A673 (cell line): Measurements from ENCODE around the gene ELMOD3. TPM values are rescaled to one million over a fixed set of nuclear protein-coding genes. Genes with fewer than 3 reads are reported as not detected.

Experiments used
- BruUV-seq: library from RNA; stranded (reverse); fragments of 400-500 nt; replicated peaks from 2 replicates; lab custom pipeline; 2021; lab: Mats Ljungman, UMichigan
- CTCF ChIA-PET: fragments of 300-600 bp; sonication (Branson Sonifier 250); formaldehyde crosslinking; loops from one replicate; lab custom pipeline; 2022; ENCODE audit warnings: antibody characterized with exemption; lab: Charles Lee
- POLR2A ChIA-PET: fragments of 300-600 bp; sonication (Branson Sonifier 250); formaldehyde crosslinking; loops from one replicate; lab custom pipeline; 2022; ENCODE audit warnings: antibody characterized with exemption; ENCODE audit not compliant: low non-redundant PET; lab: Charles Lee
- DNase-seq: peaks from one replicate; pipeline ENCODE4 v3.0.0-alpha.2; 2015; ENCODE audit warnings: low spot score
- H3K27ac ChIP-seq: fragments of 200-600 bp; sonication (generic); 2 replicates; pipeline ENCODE4 v1.5.1; 2016; ENCODE audit warnings: mixed run types, low read depth, mild to moderate bottlenecking, mixed read lengths, antibody characterized with exemption, low read length; ENCODE audit not compliant: poor library complexity, severe bottlenecking
- H3K27me3 ChIP-seq: fragments of 200-600 bp; sonication (generic); replicated peaks from 2 replicates; pipeline ENCODE4 v1.6.1; 2017; ENCODE audit warnings: mixed run types, low read depth, mild to moderate bottlenecking, mixed read lengths, antibody characterized with exemption, low read length; ENCODE audit not compliant: insufficient read depth, poor library complexity
- H3K36me3 ChIP-seq: fragments of 200-600 bp; sonication (generic); 2 replicates; pipeline ENCODE4 v1.6.1; 2016; ENCODE audit warnings: mixed run types, mild to moderate bottlenecking, mixed read lengths, antibody characterized with exemption, low read length; ENCODE audit not compliant: insufficient read depth, poor library complexity, severe bottlenecking
- H3K4me1 ChIP-seq: fragments of 200-600 bp; sonication (generic); 2 replicates; pipeline ENCODE4 v1.6.1; 2017; ENCODE audit warnings: mixed run types, mild to moderate bottlenecking, mixed read lengths, antibody characterized with exemption, low read length; ENCODE audit not compliant: insufficient read depth, poor library complexity, severe bottlenecking
- H3K4me3 ChIP-seq: fragments of 200-600 bp; sonication (generic); 2 replicates; pipeline ENCODE4 v1.5.1; 2016; ENCODE audit warnings: low read depth, mixed run types, mild to moderate bottlenecking, mixed read lengths, low read length; ENCODE audit not compliant: poor library complexity, severe bottlenecking
- H3K9me3 ChIP-seq: fragments of 200-600 bp; sonication (generic); 2 replicates; pipeline ENCODE4 v1.6.1; 2016; ENCODE audit warnings: mixed run types, low read depth, mild to moderate bottlenecking, mixed read lengths, antibody characterized with exemption, low read length; ENCODE audit not compliant: poor library complexity, severe bottlenecking
- CTCF ChIP-seq: fragments of 300-800, 200-600 bp; sonication (generic); conservative IDR thresholded peaks from 2 replicates; pipeline ENCODE4 v1.5.1; 2017; ENCODE audit warnings: low read depth, mild to moderate bottlenecking, antibody characterized with exemption, low read length, moderate library complexity, mixed read lengths
- EZH2 ChIP-seq: fragments of 200-600 bp; sonication (generic); IDR thresholded peaks from 2 replicates; pipeline ENCODE4 v1.6.1; 2017; ENCODE audit warnings: borderline replicate concordance, low read depth, mild to moderate bottlenecking, mixed read lengths, antibody characterized with exemption, low read length; ENCODE audit not compliant: poor library complexity, severe bottlenecking
- intact Hi-C: fragments of 100-400 bp; cut with micrococcal nuclease; formaldehyde crosslinking; loops from one replicate; pipeline ENCODE4 v1.10.0; 2022; ENCODE audit not compliant: unreplicated experiment
- total RNA-seq: library from RNA; stranded (reverse); gene quantifications from 2 replicates; pipeline ENCODE4 v1.2.3, GENCODE V29; 2021

The ELMOD3 gene
- total RNA-seq, 1 experiment from 2014 or later = 13.0 TPM

DNA sequence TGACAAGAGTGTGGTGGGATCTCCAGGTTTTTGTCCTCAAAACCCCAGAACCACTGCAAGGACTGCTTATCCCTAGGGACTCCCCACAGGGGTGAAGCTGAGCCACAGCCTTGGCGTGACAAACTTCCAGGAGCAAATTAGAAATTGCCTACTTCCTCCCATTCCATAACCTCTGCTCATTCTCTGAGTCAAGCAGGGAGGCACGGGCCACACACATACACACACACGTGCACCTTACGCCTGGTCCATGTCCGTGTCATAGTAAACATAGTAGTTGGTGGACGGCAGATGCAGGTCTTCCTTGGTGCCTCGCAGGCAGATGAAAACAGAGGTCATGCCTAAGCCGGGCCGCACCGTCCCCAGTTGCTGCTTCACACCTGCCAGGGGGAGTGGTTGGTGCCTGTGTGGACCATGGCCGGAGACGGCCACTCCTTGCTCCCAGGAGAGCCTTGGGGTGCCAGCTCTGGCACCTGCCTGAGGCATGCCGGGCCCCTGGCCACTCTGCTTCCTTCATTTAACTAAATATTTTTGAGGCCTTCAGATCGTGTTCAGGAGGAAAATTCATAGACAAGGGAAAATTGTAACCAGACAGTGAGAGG, 10.1 kb upstream of the ELMOD3 start:
- Histone ChIP-seq H3K27ac (no peak overlapping the region), H3K9me3 (no peaks in the 10 kb centered on the region), H3K4me3 (no peak overlapping the region), H3K36me3 (peaks cover 5% of the 10 kb centered on the region), H3K27me3 (no peaks in the 10 kb centered on the region), H3K4me1 (no peaks in the 10 kb centered on the region)
- ChIA-PET CTCF (no interaction called here), POLR2A (interaction anchor here (0.6 kb wide), 1 partner anchor 643 kb away, joined by 4 read pairs; no protein-coding TSS in a partner anchor)
- TF ChIP-seq EZH2 (no peak), CTCF (no peak)
- no TSS peak for BruUV-seq
- intact Hi-C loops = no loop called here
- DNase-seq = no peak

GRCh38 chr2:85347599-85347998, 7.0 kb upstream of the ELMOD3 start:
- CTCF ChIA-PET = no interaction called here
- intact Hi-C loops = no loop called here
- BruUV-seq = no TSS peak
- H3K4me1 ChIP-seq = no peaks in the 10 kb centered on the region
- no peak for DNase-seq
- H3K27ac ChIP-seq = no peak overlapping the region
- POLR2A ChIA-PET = no interaction called here
- H3K27me3 ChIP-seq = no peaks in the 10 kb centered on the region
- no peaks in the 10 kb centered on the region for H3K9me3 ChIP-seq
- TF ChIP-seq CTCF = no peak
- no peak for TF ChIP-seq EZH2
- H3K4me3 ChIP-seq = no peak overlapping the region
- peaks cover 10% of the 10 kb centered on the region for H3K36me3 ChIP-seq

DNA sequence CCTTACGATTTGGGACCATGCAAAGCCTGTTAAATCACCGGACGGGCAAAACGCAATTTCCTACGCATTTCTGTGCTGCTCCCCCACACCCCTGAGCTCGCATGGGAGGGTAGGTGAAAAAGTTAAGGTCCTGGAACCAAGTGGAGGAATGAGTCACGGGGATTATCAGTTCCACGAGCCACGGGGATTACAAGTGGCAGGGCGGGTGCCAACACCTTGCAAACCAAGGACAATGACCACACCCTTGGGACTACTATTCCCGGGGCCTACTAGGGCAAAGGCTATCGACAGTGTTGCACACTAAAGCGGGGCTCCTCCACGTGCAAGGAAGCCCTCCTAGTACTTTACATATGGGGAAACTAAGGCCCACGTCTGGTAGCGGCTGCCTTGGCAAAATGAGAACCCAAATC, 688 bp upstream of the ELMOD3 start:
- peak; percentile 15 for DNase-seq
- no peaks in the 10 kb centered on the region for H3K9me3 ChIP-seq
- H3K4me1 ChIP-seq = peaks cover 5% of the 10 kb centered on the region
- ChIA-PET CTCF (no interaction called here), POLR2A (no interaction called here)
- H3K4me3 ChIP-seq = peak overlapping the region; percentile 76
- TF ChIP-seq EZH2 (no peak), CTCF (no peak)
- no peaks in the 10 kb centered on the region for H3K27me3 ChIP-seq
- H3K27ac ChIP-seq = peak overlapping the region; percentile 66
- intact Hi-C loops = no loop called here
- peaks cover 18% of the 10 kb centered on the region for H3K36me3 ChIP-seq
- BruUV-seq = TSS peak; percentile 78
